ENCODE measurements around the gene HCRT. TPM values are rescaled to one million over a fixed set of nuclear protein-coding genes. Genes with fewer than 3 reads are reported as not detected.

HCRT gene
- total RNA-seq, 1 donor from 2014 or later: not detected

- no peak overlapping the region for H3K4me3 ChIP-seq (ENCODE audit: low read depth, low read length)
- TF ChIP-seq, protein P1, sequence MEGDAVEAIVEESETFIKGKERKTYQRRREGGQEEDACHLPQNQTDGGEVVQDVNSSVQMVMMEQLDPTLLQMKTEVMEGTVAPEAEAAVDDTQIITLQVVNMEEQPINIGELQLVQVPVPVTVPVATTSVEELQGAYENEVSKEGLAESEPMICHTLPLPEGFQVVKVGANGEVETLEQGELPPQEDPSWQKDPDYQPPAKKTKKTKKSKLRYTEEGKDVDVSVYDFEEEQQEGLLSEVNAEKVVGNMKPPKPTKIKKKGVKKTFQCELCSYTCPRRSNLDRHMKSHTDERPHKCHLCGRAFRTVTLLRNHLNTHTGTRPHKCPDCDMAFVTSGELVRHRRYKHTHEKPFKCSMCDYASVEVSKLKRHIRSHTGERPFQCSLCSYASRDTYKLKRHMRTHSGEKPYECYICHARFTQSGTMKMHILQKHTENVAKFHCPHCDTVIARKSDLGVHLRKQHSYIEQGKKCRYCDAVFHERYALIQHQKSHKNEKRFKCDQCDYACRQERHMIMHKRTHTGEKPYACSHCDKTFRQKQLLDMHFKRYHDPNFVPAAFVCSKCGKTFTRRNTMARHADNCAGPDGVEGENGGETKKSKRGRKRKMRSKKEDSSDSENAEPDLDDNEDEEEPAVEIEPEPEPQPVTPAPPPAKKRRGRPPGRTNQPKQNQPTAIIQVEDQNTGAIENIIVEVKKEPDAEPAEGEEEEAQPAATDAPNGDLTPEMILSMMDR (IDR thresholded peaks at IDR 0.05; ENCODE audit: insufficient read depth, low read length, severe bottlenecking): no peak
- FAIRE-seq: no peak
- H3K27me3 ChIP-seq (ENCODE audit: control insufficient read depth, insufficient read depth, low read length): no peaks in the 10 kb centered on the region
- no peak for DNase-seq (ENCODE audit: low read depth)
- no peaks in the 10 kb centered on the region for H3K36me3 ChIP-seq (ENCODE audit: control insufficient read depth, insufficient read depth, low read length)
Observed at GRCh38 chr17:42193216-42193968, 8.1 kb upstream of the HCRT start.

GRCh38 chr17:42192189-42193126 is 7.2 kb upstream of the HCRT start:
- no peak for DNase-seq (ENCODE audit: low read depth)
- TF ChIP-seq, protein P1 (IDR thresholded peaks at IDR 0.05; ENCODE audit: insufficient read depth, low read length, severe bottlenecking): no peak
- H3K27me3 ChIP-seq (ENCODE audit: control insufficient read depth, insufficient read depth, low read length): no peaks in the 10 kb centered on the region
- H3K36me3 ChIP-seq (ENCODE audit: control insufficient read depth, insufficient read depth, low read length): no peaks in the 10 kb centered on the region
- FAIRE-seq: no peak
- no peak overlapping the region for H3K4me3 ChIP-seq (ENCODE audit: low read depth, low read length)

- FAIRE-seq (no peak), DNase-seq (ENCODE audit: low read depth) (no peak)
- TF ChIP-seq, protein P1 (IDR thresholded peaks at IDR 0.05; ENCODE audit: insufficient read depth, low read length, severe bottlenecking): no peak
- Histone ChIP-seq H3K4me3 (ENCODE audit: low read depth, low read length) (no peak overlapping the region), H3K27me3 (ENCODE audit: control insufficient read depth, insufficient read depth, low read length) (no peaks in the 10 kb centered on the region), H3K36me3 (ENCODE audit: control insufficient read depth, insufficient read depth, low read length) (no peaks in the 10 kb centered on the region)
Observed at GRCh38 chr17:42191275-42191608, 6.0 kb upstream of the HCRT start.

DNA sequence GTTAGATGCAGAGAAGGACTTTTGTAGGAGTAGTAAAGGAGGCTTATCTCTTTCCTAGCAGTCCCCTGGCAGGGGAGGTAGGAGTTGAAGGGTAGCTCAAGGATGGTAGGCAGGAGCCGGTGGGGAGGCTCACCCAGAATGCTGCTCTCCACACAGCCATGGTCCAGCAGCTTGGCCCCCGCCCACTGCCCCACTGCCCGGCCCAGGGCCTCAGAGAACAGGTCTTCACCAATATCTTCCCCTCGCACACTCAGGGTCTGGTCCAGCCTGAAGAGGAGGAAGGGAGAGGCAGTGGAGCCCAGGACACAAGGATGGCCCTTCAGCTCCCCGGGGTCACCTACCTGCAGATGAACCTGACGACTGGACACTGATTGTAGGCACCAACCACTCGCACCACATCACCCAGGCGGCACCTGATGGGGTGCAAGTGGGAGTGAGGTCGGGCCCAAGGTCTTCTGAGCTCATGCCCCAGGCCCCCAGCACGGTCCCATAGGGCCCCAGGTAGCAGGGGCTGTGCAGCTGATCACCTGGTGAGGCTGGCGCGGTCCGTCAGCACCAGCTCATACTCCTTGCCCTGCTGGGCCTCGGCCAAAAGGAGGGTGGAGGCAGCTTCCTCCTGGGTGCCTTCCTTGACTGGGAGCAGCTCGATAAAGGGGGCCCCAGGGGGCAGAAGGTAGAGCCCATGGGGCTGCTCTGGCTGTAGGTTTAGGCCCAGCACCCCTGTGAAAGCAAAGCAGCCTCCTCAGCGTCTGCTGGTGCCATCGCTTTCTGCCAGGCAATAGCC is 5.4 kb upstream of the HCRT start:
- Histone ChIP-seq H3K4me3 (ENCODE audit: low read depth, low read length) (no peak overlapping the region), H3K36me3 (ENCODE audit: control insufficient read depth, insufficient read depth, low read length) (no peaks in the 10 kb centered on the region), H3K27me3 (ENCODE audit: control insufficient read depth, insufficient read depth, low read length) (peaks cover 1% of the 10 kb centered on the region)
- DNase-seq (ENCODE audit: low read depth) (no peak), FAIRE-seq (no peak)
- TF ChIP-seq, protein P1 (IDR thresholded peaks at IDR 0.05; ENCODE audit: insufficient read depth, low read length, severe bottlenecking): no peak

GRCh38 chr17:42189651-42189965 is 4.4 kb upstream of the HCRT start:
- TF ChIP-seq, protein P1 (IDR thresholded peaks at IDR 0.05; ENCODE audit: insufficient read depth, low read length, severe bottlenecking): no peak
- Histone ChIP-seq H3K27me3 (ENCODE audit: control insufficient read depth, insufficient read depth, low read length) (peaks cover 2% of the 10 kb centered on the region), H3K4me3 (ENCODE audit: low read depth, low read length) (no peak overlapping the region), H3K36me3 (ENCODE audit: control insufficient read depth, insufficient read depth, low read length) (no peaks in the 10 kb centered on the region)
- DNase-seq (ENCODE audit: low read depth): no peak
- no peak for FAIRE-seq
